GM18505 (cell line): Measurements from ENCODE around the gene HPDL.

Experiments used
- ATAC-seq: cut with Tn5 transposase; IDR thresholded peaks from one replicate; pipeline ENCODE4 v1.9.1; 2021; ENCODE audit not compliant: unreplicated experiment
- POLR2A ChIP-seq: IDR thresholded peaks from 4 replicates; pipeline ENCODE4 v1.6.1; 2011; ENCODE audit warnings: borderline replicate concordance; ENCODE audit not compliant: insufficient read depth, insufficient read length; ENCODE audit errors: extremely low read depth

Gene HPDL

DNA sequence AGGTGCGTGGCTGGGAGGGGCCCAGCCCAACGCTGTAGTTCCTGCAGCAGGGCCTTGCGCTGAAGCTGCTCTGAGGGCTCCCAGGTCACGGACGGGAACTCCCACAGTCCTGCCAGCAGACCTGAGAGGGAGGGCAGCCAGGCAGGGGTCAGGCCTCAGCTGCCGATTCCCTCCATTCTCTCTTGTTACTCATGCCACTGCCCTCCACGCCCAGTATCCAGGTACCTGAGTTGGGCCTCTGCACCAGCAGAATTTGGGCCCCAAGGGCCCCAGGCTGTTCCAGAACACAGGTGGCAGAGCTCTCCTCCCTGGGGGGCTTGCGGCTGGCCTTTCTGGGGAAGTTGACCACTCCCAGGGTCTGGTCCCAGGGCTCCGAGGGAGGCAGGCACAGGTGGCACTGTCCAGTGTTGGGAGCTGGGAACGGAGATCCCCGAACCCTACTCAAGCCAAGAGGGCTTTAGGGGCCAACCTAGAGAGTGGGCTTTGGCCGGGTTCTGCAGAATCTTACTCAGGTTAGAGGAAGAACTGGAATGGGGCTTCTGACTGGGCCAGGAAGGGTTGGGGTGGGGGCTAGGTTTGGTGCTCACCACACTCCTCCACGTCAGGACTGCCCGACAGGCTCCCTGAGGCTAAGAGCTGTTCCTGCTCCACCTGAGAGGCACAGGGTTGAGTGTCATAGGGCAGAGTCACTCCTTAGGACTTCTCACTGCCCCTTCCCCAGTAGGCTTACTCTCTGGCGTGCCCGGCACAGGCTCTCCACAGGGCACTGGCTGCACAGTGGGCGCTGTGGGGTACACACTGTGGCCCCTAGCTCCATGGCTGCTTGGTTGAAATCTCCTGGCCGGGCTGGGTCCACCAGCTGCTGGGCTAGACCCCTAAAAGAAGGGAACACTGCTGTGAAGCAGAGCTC lies 5.0 kb downstream of the HPDL start:
- TF ChIP-seq POLR2A: no peak
- ATAC-seq: no peak

DNA sequence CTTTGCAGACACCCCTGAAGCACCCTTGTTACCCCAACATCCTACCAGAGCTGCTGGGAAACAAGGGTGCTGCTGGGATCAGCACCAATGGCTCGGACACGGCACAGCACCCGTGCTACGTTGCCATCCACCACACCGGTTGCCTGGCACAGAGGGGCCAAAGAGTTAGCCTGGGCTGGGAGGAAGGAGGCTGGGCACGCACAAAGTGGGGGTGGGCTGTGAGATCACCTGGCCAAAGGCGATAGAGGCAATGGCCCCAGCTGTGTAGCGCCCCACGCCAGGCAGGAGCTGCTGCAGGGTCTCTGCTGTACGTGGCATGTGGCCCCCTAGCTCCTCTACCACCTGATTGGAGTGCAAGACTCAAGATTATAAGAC lies 5.6 kb downstream of the HPDL start:
- TF ChIP-seq POLR2A: no peak
- no peak for ATAC-seq

DNA sequence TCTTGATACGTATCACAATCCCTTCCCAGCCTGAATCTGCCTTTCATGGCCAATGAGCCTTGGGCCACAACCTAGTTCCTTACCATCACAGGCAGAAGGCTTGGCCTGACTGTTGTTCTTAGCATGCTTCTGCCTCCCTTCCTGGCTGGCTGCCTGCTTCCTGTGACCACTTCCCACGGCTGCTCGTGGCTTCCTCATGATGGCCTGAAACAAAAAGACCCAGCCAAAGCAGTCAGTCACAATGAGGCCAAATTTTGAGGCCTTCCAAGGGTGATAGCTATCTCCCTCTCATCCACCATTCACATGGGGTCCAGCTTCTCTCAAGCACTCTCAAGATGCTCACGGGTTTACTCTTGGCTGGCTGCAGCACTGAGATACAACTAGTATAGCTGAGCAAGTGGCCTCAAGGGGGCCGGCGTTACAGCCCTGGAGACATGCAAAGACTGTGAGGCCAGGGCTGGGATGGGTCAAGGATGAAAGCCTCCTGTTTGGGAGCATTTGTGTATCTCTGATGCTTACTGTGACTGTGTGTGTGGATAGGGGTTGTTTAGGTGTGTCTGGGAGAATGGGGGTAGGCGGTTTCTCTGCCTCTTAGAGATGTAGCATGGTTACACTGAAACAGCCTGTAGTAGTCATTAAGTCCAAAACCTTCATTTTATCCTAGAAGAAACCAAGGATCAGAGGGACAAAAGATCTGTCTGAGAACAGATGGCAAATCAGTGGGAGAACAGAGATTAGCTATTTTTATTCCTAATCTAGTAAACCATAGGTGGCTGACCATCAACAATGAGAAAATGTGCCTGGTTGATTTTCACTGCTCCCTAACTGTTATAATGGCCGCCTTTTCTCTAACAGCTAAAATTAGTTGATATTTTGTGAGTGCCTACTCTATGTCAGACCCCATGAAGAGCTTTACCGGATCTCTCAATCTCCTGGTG lies 7.9 kb downstream of the HPDL start:
- no peak for ATAC-seq
- no peak for TF ChIP-seq POLR2A

DNA sequence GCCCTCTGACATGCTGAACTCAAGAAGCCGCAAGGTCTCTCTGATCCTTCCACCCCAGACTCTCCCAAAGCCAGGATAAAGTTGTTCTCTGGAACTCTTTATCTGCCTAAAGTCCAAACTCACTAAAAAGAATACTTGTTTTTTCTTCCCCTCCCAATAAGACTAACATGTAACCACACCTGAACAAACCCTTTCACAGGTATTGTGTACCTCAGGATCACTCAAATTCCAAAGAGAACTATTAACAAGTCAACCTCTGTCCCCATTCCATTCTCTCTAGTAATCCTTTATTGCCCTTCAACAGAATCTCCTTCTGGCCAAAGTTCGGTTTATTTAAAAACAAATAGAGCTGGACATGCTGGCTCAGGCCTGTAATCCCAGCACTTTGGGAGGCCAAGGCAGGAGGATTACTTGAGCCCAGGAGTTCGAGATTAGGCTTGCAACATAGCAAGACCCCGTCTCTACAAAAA lies 9.2 kb downstream of the HPDL start:
- no peak for TF ChIP-seq POLR2A
- ATAC-seq: no peak

DNA sequence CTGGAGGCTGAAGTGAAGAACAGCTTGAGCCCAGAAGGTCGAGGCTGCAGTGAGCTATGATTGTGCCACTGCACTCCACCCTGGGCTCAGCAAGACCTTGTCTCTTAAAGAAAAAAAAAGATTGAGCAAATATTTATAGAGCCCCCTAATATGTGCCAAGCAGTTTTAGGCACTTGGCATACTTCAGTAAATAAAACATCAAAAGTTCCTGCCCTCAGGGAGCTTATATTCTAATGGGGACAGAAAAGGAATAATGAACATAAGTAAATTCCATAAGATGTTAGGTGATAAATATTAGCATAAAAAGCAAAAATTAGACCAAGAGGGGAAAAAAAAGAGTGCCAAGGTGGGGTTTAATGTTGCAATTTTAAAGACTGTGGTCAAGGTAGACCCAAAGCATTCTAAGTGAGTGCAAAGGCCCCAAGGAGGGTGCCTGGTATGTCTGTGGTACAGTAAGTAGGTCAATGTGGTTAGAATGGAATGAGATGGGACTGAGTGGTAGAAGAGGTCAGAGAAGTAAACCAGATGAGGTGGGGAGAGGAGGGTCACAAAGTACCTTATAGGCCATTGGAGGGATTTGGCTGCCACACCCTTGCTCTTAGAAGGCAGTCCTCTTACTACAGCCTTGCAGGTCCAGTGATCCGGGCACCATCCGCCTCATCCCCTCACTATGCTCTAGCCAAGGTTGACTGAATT lies 11.1 kb downstream of the HPDL start:
- no peak for ATAC-seq
- TF ChIP-seq POLR2A: no peak

DNA sequence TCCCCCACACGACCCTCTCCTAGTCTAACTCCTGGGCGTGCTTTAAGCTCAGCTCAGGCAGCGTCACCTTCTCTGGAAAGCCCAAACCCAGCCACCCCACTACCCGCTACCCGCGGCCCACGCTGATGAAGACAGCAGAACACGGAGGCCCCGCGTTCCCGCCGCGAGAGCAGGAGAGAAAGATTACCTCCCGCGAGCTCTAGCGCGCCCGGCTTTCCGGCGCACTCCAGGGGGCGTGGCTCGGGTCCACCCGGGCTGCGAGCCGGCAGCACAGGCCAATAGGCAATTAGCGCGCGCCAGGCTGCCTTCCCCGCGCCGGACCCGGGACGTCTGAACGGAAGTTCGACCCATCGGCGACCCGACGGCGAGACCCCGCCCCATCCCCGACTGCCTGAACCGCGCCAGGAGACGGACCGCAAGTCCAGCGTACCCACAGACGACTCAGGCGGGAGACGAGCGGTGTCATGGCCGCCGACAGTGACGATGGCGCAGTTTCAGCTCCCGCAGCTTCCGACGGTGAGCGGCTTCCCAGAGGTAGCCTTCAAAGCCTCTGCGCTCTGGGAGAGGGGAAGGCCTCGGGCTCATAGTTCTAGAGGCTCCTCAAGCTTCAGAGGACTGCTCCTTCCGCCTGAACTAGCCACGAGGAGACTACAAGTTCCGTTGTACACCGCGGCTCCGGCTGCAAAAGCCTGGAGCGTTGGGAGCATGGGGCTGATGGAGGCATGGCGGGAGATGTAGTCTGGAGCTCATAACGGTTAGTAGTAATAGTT lies 13.3 kb downstream of the HPDL start, which contains the start of the genes MUTYH and TOE1:
MUTYH (minus strand) TSS at position 652 of the 770 bp plus-strand sequence. CDS start 5,935 bp downstream, outside the sequence.
TOE1 (plus strand) TSS at position 382 of the 770 bp plus-strand sequence; CDS start at position 465, 83 bp downstream.
- ATAC-seq: peak; percentile 84

DNA sequence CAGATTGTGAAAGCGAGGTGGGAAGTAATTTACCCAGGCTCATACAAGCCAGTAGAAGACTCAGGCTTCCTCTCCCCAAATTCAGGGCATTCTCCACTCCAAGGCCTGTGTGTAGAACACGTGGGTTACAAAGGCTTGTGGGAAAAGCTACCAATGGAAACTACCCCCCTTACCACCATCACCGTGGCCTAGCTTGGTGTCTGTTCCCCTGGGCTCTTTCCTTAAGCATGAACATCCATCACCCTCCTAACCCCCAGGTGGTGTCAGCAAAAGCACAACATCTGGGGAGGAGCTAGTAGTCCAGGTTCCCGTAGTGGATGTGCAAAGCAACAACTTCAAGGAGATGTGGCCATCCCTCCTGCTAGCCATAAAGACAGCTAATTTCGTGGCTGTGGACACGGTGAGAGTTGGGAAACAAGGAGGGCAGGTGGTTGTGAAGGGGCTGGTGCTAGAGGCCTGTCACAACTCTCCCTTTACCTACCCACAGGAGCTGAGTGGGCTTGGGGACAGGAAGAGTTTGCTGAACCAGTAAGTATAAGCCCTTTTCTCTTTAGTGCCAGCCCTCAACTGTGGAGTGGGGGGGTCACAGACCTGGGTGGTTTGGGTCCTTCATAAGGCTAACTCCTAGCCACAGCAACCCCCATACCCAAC lies 14.2 kb downstream of the HPDL start:
- no peak for ATAC-seq
- no peak for TF ChIP-seq POLR2A

More for the DNA sequence above, 13.3 kb downstream of the HPDL start, which contains the start of the genes MUTYH and TOE1:
- peak; percentile 88 for TF ChIP-seq POLR2A

DNA sequence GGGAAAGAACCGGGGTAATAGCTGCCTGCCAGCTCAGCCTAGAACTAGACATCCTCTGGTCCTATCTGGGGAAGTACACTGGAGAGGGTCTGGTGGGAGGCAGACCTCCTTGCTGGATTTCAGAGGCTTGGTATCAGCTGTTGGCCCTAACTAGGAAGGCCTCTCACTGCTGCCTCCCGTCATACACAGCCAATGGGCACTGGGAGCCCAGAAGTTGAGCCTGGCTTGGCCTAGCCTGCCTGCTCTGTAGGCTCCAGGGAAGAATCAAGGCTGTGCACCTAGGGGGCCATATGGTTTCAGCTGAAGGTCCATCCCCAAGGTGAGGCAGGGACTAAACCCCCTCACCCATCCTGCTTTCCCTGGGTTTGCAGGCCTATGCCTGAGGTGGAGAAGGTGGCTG lies 17.8 kb downstream of the HPDL start:
- no peak for ATAC-seq
- no peak for TF ChIP-seq POLR2A

DNA sequence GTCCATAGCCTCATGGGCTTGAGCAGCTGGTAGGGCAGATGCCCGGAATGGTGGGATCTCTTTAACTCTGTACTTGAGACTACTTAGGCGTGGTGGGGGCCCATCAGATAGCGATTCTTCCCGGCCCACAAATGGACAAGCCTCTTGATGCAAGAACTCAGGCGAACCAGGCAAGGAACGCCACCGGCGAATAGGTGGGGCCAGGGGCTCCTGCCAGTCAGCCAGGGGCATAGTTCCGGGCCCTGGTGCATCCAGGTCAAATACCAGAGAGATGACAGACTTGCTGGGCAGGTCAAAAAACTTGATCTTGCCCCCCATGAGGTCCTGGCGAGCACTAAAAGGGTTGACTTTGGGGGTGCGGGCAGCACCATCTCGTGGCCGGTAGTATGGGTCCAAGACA lies 18.3 kb downstream of the HPDL start:
- peak; percentile 21 for TF ChIP-seq POLR2A
- no peak for ATAC-seq

DNA sequence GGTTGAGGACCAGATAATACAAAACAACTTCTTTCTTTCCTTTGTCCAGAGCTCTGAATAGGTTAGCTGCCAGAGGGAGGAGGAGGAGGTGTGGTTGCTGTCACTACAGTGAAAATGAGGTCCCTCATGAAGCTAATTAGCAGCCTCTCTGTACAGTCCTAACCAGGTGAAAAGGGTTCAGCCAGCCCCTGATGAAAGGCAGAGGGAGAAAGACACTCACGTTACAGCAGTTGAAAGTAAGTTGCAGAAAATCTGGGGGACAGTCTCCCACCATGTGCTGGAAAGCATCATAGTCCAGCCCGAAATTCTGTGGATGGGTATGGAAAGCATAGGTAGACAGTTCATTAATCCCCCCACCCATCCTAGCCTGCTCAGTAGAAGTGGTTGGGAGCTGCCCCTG lies 19.8 kb downstream of the HPDL start:
- no peak for TF ChIP-seq POLR2A
- no peak for ATAC-seq

DNA sequence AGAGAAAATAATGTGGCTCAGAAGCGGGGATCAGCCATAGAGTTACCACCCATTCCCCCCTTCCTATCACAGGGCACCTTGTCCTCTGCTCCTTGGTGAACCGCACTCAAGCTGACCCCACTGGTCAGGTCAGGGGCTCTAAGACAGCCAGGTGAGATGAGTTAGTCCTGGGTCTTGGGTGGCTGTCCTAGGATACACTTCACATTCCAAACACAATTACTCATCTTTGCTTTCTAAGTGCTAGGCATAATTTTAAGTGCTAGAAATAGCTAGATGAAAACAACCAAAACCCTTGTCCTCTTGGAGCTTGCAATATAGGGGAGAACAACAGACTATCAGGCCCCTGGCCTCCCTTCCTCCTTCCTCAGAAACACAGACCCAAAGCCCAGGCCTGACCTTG lies 21.3 kb downstream of the HPDL start:
- no peak for TF ChIP-seq POLR2A
- ATAC-seq: no peak

DNA sequence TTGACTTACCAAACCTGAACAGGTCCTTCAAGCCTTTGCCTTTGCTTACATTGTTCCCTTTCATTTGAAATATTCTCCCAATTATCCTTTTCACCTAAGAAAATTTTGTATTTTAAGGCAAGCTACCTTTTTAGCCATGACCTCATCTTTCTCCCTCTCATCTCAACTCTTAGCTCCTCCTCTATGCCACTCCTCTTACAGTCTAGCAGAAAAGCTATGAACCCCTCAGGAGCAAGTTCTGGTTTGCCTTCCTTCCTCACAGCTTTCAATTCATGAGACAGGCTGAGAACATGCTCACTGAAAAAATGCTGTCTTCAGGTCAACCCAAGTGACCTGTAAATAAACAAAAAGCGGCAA lies 21.9 kb downstream of the HPDL start:
- no peak for TF ChIP-seq POLR2A
- ATAC-seq: no peak
